ENCODE results near the gene NLGN4Y. TPM values are rescaled to one million over a fixed set of nuclear protein-coding genes. Genes with fewer than 3 reads are reported as not detected.

Gene NLGN4Y
- total RNA-seq, 1 experiment from 2014 or later: 48.4 TPM

- no peak for TF ChIP-seq ARID4B (CRISPR knock-in tag; IDR thresholded peaks at IDR 0.05; ENCODE audit: borderline replicate concordance)
- TF ChIP-seq IRF2 (CRISPR knock-in tag; IDR thresholded peaks at IDR 0.05; ENCODE audit: borderline replicate concordance, low read depth): no peak
- TF ChIP-seq, protein P1, sequence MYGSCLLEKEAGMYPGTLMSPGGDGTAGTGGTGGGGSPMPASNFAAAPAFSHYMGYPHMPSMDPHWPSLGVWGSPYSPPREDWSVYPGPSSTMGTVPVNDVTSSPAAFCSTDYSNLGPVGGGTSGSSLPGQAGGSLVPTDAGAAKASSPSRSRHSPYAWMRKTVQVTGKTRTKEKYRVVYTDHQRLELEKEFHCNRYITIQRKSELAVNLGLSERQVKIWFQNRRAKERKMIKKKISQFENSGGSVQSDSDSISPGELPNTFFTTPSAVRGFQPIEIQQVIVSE (CRISPR knock-in tag; IDR thresholded peaks at IDR 0.05; ENCODE audit: borderline replicate concordance): no peak
- TF ChIP-seq ZNF396 (CRISPR knock-in tag; IDR thresholded peaks at IDR 0.05; ENCODE audit: borderline replicate concordance): no peak
- TF ChIP-seq E2F1 (CRISPR knock-in tag; IDR thresholded peaks at IDR 0.05): no peak
- TF ChIP-seq, protein P2, sequence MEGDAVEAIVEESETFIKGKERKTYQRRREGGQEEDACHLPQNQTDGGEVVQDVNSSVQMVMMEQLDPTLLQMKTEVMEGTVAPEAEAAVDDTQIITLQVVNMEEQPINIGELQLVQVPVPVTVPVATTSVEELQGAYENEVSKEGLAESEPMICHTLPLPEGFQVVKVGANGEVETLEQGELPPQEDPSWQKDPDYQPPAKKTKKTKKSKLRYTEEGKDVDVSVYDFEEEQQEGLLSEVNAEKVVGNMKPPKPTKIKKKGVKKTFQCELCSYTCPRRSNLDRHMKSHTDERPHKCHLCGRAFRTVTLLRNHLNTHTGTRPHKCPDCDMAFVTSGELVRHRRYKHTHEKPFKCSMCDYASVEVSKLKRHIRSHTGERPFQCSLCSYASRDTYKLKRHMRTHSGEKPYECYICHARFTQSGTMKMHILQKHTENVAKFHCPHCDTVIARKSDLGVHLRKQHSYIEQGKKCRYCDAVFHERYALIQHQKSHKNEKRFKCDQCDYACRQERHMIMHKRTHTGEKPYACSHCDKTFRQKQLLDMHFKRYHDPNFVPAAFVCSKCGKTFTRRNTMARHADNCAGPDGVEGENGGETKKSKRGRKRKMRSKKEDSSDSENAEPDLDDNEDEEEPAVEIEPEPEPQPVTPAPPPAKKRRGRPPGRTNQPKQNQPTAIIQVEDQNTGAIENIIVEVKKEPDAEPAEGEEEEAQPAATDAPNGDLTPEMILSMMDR (IDR thresholded peaks at IDR 0.05): no peak
- no peak for TF ChIP-seq TEAD1 (CRISPR knock-in tag; IDR thresholded peaks at IDR 0.05)
Observed at GRCh38 chrY:14485935-14486334, 38.4 kb upstream of the NLGN4Y start (continued).

DNA sequence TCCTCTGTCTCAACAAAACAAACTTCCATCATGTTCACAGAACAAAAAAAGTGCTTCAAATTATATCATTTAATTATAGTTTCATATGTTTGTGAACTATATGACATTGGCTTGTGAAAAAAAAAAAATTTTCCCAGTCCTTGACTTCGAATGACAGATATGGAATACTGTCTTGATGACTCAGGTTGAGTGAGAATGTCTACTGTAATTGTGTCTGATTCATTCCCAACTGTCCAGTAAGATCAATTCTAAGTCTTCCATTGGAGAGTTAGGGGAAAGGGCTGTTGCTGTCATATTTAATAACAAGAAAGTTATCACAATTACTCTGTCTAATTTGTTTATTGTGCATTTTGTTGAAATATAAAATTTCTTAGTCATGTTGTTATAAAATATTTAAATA is 34.1 kb upstream of the NLGN4Y start:
- no peak for ATAC-seq

More for the DNA sequence above, 34.1 kb upstream of the NLGN4Y start:
- ChIA-PET POLR2A (no interaction called here), CTCF (no interaction called here)
- no peaks in the 10 kb centered on the region for H3K4me1 Mint-ChIP-seq
- H3K9me3 Mint-ChIP-seq: peaks cover 5% of the 10 kb centered on the region
- TF ChIP-seq ESRRA (CRISPR knock-in tag; IDR thresholded peaks at IDR 0.05; ENCODE audit: borderline replicate concordance) (no peak), KAT7 (CRISPR knock-in tag; IDR thresholded peaks at IDR 0.05; ENCODE audit: borderline replicate concordance) (no peak), ZNF232 (CRISPR knock-in tag; IDR thresholded peaks at IDR 0.05) (no peak), ELF4 (CRISPR knock-in tag; IDR thresholded peaks at IDR 0.05; ENCODE audit: low read depth) (no peak), OVOL2 (CRISPR knock-in tag; IDR thresholded peaks at IDR 0.05; ENCODE audit: borderline replicate concordance) (no peak), FOXP1 (CRISPR knock-in tag; IDR thresholded peaks at IDR 0.05; ENCODE audit: borderline replicate concordance) (no peak), NR3C1 (CRISPR knock-in tag; conservative IDR thresholded peaks at IDR 0.05; ENCODE audit: low read depth) (no peak), CREB1 (CRISPR knock-in tag; IDR thresholded peaks at IDR 0.05) (no peak), CBFB (CRISPR knock-in tag; IDR thresholded peaks at IDR 0.05; ENCODE audit: low read depth) (no peak), TEAD1 (CRISPR knock-in tag; IDR thresholded peaks at IDR 0.05) (no peak), E2F4 (CRISPR knock-in tag; IDR thresholded peaks at IDR 0.05; ENCODE audit: borderline replicate concordance, low read depth) (no peak), ZNF219 (CRISPR knock-in tag; IDR thresholded peaks at IDR 0.05; ENCODE audit: borderline replicate concordance) (no peak), JUN (CRISPR knock-in tag; IDR thresholded peaks at IDR 0.05) (no peak), MYBL2 (CRISPR knock-in tag; IDR thresholded peaks at IDR 0.05) (no peak)
- TF ChIP-seq, protein P3, sequence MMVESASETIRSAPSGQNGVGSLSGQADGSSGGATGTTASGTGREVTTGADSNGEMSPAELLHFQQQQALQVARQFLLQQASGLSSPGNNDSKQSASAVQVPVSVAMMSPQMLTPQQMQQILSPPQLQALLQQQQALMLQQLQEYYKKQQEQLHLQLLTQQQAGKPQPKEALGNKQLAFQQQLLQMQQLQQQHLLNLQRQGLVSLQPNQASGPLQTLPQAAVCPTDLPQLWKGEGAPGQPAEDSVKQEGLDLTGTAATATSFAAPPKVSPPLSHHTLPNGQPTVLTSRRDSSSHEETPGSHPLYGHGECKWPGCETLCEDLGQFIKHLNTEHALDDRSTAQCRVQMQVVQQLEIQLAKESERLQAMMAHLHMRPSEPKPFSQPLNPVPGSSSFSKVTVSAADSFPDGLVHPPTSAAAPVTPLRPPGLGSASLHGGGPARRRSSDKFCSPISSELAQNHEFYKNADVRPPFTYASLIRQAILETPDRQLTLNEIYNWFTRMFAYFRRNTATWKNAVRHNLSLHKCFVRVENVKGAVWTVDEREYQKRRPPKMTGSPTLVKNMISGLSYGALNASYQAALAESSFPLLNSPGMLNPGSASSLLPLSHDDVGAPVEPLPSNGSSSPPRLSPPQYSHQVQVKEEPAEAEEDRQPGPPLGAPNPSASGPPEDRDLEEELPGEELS (CRISPR knock-in tag; IDR thresholded peaks at IDR 0.05): no peak
- TF ChIP-seq, protein P4, sequence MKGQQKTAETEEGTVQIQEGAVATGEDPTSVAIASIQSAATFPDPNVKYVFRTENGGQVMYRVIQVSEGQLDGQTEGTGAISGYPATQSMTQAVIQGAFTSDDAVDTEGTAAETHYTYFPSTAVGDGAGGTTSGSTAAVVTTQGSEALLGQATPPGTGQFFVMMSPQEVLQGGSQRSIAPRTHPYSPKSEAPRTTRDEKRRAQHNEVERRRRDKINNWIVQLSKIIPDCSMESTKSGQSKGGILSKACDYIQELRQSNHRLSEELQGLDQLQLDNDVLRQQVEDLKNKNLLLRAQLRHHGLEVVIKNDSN (CRISPR knock-in tag; IDR thresholded peaks at IDR 0.05): no peak
- TF ChIP-seq, protein P5, sequence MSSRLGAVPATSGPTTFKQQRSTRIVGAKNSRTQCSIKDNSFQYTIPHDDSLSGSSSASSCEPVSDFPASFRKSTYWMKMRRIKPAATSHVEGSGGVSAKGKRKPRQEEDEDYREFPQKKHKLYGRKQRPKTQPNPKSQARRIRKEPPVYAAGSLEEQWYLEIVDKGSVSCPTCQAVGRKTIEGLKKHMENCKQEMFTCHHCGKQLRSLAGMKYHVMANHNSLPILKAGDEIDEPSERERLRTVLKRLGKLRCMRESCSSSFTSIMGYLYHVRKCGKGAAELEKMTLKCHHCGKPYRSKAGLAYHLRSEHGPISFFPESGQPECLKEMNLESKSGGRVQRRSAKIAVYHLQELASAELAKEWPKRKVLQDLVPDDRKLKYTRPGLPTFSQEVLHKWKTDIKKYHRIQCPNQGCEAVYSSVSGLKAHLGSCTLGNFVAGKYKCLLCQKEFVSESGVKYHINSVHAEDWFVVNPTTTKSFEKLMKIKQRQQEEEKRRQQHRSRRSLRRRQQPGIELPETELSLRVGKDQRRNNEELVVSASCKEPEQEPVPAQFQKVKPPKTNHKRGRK (CRISPR knock-in tag; IDR thresholded peaks at IDR 0.05; ENCODE audit: borderline replicate concordance): no peak
- no peaks in the 10 kb centered on the region; the same call in 1 of the 2 replicates for H3K27me3 Mint-ChIP-seq (ENCODE audit: low read depth)
- H3K27ac Mint-ChIP-seq: no peak overlapping the region
- H3K4me3 Mint-ChIP-seq: no peak overlapping the region
- H3K36me3 Mint-ChIP-seq: 0 out of 2 replicates have a peak, but pooled peaks cover 2% of the 10 kb centered on the region
- no peak for DNase-seq (ENCODE audit: low spot score)
